Measurements from ENCODE around the gene KATNA1.
"Not testable (repeated sequence)": the region's sequence is repeated elsewhere in the genome, so short reads cannot be mapped to it uniquely, and the experiment has no call there.

KATNA1 gene

DNA sequence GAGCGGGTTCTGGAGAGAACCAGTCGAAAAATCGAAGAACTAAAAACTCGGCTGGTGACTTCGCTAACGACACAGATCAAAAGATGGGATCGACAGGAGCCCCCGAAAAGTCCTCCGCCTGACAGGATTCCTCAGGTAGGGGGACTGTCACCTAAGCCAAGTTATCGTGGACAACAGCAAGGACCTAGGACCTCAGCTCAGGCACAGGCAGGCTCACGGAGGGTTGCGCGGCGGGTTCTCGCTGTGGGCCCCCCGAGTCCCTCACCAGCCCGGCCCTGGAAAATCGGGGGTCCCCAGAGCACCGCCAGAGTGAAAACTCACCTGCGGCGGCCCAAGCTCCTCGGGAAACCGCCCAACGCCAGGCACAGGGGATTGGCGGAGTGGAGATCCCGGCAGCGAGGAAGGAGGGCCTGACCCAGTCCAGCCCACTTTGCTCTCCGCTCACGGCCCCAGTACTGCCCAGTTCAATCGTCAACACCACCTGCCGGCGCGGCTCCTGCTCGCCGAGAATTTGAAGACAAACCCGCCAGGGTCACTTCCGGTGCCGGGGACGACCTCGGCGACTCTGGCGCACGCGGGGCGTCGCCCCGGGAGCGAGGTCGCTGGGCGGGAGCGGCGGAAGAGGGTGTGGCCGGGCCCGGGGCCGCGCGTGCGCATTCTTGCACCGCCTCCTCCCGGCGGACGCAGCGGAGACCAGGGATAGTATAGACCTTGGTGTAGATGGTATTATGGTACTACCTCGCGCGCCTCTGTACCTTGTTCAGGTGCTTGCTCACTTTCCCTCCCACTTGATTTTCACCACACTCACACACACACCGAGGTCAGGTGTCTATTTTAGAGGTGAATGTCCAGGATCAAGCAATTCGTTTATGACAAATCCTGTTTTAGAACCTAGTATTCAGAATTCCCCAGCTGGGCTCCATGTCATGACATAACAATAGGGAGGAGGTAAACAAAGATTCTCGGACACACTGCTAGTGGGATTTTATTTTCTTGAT is at the start of gene KATNA1:
Gene KATNA1, minus strand, starts transcription at position 567 of the 998 bp plus-strand sequence. CDS start 10,167 bp downstream, outside the sequence.
- peak; percentile 88 for DNase-seq (ENCODE audit: insufficient read length, low spot score)
- peak; percentile 92 for FAIRE-seq

DNA sequence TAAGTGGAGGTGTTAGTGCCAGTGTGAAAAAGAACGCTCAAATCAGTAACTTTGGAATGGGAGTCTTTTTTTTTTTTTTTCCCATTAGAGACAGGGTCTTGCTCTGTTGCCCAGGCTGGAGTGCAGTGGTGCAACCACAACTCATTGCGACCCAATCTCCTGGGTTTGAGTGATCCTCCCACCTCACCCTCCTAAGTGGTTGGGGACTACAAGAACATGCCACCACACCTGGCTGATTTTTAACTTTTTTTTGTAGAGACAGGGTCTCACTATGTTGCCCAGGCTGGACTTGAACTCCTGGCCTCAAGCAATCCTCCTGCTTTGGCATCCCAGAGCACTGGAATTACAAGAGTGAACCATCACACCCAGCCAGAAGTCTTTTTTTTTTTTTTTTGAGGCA is 49.7 kb upstream of the KATNA1 start:
- DNase-seq (ENCODE audit: insufficient read length, low spot score) (no peak), FAIRE-seq (peak; percentile 14)

DNA sequence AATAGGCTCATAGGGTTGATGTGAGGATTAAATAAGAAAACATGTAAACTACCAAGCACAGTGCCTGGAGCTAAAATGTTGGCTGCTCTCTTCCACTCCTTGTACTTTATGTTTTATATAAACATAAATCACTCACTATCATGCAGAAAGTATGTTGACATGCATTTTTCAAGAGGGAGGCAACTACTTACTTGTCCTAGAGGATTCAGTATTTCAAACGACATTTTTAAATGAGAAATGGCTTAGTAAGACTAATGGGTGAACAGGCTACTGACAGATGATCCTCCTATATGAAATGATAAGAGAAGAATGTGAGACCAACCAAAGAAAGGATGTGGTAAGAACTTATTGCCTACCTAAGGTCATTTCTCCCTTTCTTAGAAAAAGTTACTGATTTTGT is 48.4 kb upstream of the KATNA1 start:
- DNase-seq (ENCODE audit: insufficient read length, low spot score) (no peak), FAIRE-seq (no peak)

DNA sequence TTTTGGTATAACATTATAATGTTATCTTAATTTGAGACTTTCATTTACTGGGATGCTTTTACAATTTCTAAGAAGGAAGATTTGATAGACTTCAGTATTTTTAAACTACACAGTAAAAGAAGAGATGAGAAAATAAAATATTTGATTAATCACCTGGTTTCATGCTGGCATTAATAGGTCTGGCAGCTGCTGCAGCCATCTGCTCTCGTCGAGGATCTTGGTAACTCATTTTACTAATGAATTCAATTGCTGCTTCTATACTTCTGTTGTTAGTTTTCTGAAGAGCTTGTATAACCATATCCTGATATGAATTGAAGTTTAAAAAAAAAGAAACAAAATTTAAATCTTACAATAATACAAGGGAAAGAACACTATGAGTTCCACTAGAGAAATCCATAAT is 46.4 kb upstream of the KATNA1 start:
- FAIRE-seq (no peak), DNase-seq (ENCODE audit: insufficient read length, low spot score) (no peak)

DNA sequence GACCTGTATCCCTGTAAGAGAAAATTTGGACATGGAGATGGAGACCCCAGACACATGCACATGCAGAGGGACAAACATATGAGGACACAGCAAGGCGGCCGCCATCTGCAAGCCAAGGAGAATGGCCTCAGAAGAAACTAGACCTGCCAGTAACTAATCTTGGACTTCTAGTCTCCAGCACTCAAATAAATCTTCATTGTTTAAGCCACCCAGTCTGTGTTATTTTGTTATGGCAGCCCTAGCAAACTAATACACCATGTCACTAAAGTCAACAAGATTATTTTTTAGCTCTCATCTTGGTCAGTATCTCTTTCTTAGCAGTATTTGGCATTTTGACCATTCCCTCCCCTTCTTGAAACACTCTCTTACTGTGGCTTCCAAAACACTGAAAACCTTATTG is 42.7 kb upstream of the KATNA1 start:
- FAIRE-seq, result no peak
- DNase-seq (ENCODE audit: insufficient read length, low spot score), result no peak

DNA sequence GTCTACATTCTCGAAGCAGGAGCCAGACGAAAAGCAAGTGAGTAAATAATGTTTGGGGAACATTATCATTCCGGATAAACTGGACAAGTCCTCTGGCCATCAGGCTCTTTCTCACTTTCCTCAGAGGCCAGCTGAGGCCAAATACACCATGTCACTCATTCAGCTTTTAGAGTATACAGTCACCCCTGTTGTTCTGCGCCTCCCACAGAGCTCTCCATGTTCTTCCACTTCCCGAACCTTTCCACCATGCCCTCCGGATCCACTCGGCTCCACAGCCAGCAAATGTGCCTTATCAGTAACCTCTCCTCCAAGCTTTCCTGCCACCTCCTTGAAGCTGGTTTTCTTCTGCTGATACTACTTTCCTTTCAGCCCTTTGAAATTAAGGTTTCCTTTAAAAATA is 37.7 kb upstream of the KATNA1 start:
- FAIRE-seq (no peak), DNase-seq (ENCODE audit: insufficient read length, low spot score) (no peak)

DNA sequence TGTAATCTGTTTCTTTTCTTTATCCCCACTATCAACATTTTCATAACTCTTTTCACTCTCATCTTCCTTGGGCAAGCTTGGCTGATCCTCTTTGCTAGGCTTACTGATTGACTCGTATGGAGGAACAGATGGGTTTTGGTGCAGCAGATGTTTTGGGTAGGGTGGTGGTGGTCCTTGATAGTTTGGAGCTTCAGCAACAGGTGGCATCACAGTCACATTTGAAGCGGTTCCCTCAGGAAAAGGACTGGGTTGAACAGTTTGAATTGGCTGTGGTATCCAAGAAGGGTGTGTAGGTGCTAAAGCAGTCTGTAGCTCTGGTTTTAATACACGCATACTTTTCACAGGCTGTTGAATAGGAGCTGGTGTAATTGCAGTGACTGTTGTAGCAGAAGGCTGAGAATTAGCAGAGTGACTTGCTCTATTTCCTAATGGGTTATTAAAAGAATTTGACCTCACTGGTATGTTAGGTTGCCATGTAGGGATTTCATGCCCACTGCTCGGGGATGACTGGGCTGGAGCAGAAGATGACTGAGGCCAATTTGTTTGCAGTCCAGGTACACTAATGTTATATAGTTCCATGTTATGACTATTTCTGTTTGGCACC is 34.8 kb upstream of the KATNA1 start:
- no peak for DNase-seq (ENCODE audit: insufficient read length, low spot score)
- FAIRE-seq, result no peak

DNA sequence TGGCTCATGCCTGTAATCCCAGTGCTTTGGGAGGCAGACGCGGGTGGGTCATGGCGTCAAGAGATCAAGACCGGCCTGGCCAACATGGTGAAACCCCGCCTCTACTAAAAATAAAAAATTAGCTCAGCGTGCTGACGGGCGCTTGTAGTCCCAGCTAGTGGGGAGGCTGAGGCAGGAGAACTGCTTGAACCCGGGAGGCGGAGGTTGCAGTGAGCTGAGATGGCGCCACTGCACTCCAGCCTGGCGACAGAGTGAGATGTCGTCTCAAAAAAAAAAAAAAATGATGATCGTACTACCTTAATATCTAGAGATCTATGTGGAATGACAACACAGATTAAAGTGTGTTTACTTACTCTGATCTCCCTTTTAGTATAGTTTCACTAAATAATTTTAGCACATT is 33.3 kb upstream of the KATNA1 start:
- FAIRE-seq; DNase-seq (ENCODE audit: insufficient read length, low spot score): not testable (repeated sequence)

GRCh38 chr6:149681209-149681608 is 32.7 kb upstream of the KATNA1 start:
- peak; percentile 37 for FAIRE-seq

GRCh38 chr6:149680503-149680902 is 32.0 kb upstream of the KATNA1 start:
- DNase-seq (ENCODE audit: insufficient read length, low spot score), result no peak
- FAIRE-seq, result no peak

More at GRCh38 chr6:149681209-149681608, 32.7 kb upstream of the KATNA1 start:
- no peak for DNase-seq (ENCODE audit: insufficient read length, low spot score)

DNA sequence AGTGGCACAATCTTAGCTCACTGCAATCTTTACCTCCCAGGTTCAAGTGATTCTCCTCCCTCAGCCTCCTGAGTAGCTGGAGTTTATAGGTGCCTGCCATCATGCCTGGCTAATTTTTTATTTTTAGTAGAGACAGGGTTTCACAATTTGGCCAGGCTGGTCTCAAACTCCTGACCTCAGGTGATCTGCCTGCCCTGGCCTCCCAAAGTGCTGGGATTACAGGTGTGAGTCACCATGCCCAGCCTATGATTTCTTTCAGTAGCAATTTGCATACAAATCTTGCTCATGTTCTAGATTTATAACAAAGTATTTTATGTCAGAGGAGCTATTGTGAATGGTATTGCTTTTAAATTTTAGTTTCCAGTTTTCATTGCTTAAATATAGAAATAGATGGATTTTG is 23.8 kb upstream of the KATNA1 start:
- FAIRE-seq; DNase-seq (ENCODE audit: insufficient read length, low spot score): not testable (repeated sequence)

DNA sequence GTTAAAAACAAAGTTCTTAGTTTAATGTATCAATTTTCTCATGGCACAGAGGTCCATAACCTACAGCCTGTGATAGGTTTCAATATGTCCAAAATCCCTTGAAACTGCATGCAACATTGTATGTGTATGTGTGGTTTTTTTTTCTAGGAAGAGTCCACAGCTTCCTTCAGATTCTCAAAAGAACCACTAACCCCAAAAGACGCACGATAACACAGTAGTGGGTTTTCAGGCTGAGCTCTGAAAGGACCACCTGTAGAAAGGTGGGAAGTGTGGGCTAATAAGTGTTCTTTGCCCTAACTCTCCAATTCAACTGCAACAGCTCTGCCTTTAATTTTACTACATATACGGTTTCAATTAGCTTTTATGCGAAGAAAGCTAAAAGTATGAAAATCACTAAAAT is 11.5 kb upstream of the KATNA1 start:
- no peak for FAIRE-seq
- DNase-seq (ENCODE audit: insufficient read length, low spot score), result no peak

DNA sequence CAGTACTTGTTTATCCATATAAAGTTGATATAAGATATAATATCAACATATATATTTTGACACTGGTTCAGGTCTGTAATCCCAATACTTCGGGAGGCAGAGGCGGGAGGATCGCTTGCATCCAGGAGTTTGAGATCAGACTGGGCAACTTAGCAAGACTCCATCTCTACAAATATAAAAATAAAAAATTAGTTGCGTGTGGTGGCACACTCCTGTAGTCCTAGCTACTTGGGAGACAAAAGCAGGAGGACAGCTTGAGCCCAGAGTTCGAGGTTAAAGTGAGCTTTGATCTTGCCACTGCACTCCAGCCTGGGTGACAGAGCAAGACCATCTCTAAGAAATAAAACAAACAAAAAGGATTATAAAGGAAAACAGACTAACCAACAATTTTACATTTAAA is 8.9 kb upstream of the KATNA1 start:
- DNase-seq (ENCODE audit: insufficient read length, low spot score) (no peak), FAIRE-seq (no peak)

DNA sequence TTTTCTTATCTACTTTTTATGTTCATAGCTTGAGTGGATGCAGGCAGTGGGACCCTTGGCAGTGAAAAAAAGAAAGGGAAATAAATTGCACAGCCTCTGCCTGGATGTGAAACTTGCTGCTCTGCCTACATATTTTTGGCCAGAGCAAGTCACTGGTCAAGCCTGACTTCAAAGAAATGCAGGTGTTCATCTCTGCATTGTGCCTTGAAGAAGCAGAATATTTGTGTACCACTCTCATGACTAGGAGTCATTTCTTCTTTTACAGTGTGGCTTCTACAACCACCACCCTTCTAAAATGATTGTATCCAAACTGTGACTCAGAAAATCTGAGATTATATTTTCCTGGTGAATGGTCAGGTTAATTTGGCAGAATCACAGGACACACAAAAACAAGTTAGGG is 2.5 kb upstream of the KATNA1 start:
- no peak for FAIRE-seq
- no peak for DNase-seq (ENCODE audit: insufficient read length, low spot score)

DNA sequence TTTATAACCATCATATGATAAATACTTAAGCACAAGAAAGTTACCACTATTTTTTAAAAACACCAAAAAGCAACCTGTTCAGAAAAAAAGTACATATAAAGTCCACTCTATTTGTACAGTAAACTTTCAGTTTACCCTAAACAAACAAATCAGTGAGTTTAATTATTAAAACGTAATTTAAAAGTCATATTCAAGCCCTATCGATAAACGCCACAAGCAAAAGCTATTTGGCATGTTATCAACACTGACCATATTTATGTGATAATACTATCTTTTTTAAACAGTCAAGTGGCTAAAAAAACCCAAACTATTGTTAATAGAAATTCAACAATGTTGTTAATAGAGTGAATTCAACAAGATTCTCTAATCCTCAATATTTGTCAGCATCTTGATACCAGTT is 1.9 kb downstream of the KATNA1 start:
- DNase-seq (ENCODE audit: insufficient read length, low spot score) (no peak), FAIRE-seq (no peak)

DNA sequence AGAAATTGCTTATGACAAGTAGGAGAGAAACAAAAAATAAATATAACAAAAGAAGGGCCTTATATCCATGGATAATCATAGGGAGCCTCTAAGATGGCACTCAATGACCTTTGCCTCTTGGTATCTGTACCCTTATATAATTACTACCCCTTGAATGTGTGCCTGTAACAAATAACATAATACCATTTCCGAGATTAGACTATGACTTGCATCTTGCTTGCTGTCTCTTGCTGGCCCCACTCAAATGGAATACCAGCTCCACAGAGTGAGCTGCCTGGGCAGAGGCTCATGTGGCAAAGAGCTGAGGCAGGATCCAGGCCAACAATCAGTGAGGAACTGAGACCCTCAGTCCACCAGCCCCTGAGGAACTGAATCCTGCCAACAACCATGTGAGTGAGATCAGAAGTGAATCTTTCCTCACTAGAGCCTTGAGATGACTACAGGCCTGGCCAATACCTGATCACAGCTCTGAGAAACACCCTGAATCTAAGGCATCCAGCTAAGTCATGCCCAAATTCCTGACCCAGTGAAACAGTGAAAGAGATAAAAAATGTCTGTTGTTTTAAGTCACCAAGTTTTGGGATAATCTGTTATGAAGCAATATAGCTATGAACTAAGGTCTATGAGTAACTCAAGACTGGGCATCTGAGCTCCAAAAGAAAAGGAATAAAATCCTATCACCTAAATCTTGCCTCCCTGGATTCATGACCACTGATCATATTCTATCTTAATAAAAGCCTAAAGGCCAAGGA is 5.5 kb downstream of the KATNA1 start:
- no peak for DNase-seq (ENCODE audit: insufficient read length, low spot score)
- FAIRE-seq, result no peak

DNA sequence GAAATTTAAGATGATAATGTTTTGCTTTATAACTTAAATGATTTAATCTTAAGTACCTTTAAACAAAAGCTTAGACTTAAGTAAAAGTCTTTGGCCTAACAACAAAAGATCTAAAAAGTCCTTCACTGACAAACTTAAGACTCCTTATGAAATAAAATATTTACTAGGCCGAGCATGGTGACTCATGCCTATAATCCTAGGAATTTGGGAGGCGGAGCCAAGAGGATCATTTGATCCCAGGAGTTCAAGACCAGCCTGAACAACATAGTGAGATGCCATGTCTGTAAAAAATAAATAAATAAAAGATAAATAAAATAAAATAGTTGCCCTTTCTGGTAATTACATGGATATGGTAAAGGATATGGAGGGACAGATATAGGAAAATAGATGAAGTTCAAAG is 12.4 kb downstream of the KATNA1 start:
- FAIRE-seq (no peak), DNase-seq (ENCODE audit: insufficient read length, low spot score) (no peak)

DNA sequence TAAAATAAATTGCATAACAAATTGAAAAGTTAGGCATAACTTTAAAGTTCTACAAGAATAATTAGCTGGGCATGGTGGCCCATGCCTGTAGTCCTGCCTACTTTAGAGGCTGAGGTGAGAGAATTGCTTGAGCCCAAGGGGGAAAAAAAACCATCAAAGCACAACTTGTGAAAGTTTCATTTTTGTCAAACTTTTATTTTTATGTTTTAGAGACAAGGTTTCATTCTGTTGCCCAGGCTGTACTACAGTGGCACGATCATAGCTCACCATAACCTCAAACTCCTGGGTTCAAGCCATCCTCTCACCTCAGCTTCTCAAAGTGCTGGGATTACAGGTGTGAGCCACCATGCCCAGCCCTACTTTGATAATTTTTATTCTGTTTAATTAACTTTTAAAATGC is 14.2 kb downstream of the KATNA1 start:
- FAIRE-seq (peak; percentile 11), DNase-seq (ENCODE audit: insufficient read length, low spot score) (no peak)

- FAIRE-seq, result peak; percentile 21
Observed at GRCh38 chr6:149628875-149629510, 19.5 kb downstream of the KATNA1 start.

DNA sequence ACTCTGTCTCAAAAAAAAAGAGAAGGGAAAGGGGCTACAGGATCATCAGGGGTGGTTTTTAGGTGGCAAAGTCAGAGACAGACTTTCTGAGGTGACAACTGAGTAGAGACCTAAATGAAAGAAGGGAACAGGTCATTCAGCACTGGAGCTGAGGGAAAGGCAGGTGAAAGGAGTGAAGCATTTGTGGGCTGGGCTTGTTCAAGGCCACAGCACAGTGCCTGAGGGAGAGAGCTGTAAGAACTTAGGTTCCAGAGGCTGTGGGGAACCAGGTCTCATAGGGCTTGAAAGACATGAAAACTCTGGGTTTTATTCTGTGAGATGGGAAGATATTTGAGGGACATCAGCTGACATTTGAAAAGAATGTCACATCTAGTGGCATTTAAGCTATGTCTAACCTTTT is 20.8 kb downstream of the KATNA1 start:
- FAIRE-seq (no peak), DNase-seq (ENCODE audit: insufficient read length, low spot score) (no peak)

More at GRCh38 chr6:149628875-149629510, 19.5 kb downstream of the KATNA1 start:
- DNase-seq (ENCODE audit: insufficient read length, low spot score), result no peak

- FAIRE-seq, result no peak
- DNase-seq (ENCODE audit: insufficient read length, low spot score), result no peak
Observed at GRCh38 chr6:149615805-149616204, 32.7 kb downstream of the KATNA1 start.

Measured in GM19239 (cell line).